Endothelial cell of umbilical vein (primary cell): Measurements from ENCODE around the gene PHB1. TPM values are rescaled to one million over a fixed set of nuclear protein-coding genes. Genes with fewer than 3 reads are reported as not detected.

Experiments used
- BruUV-seq: library from RNA; stranded (reverse); fragments of 400-500 nt; replicated peaks from 2 replicates; lab custom pipeline; 2021; lab: Mats Ljungman, UMichigan
- CTCF ChIA-PET: fragments of 300-600, 350-600 bp; sonication (Branson Sonifier 250); formaldehyde crosslinking; loops from one replicate; lab custom pipeline; 2021; ENCODE audit warnings: antibody characterized with exemption, inconsistent platforms; lab: Charles Lee
- POLR2A ChIA-PET: fragments of 300-600, 350-600 bp; sonication (Branson Sonifier 250); formaldehyde crosslinking; loops from one replicate; lab custom pipeline; 2021; ENCODE audit warnings: antibody characterized with exemption, inconsistent platforms; lab: Charles Lee
- DNase-seq: peaks from one replicate; pipeline ENCODE4 v3.0.0-alpha.2; 2011; ENCODE audit warnings: low read depth, low spot score
- FAIRE-seq: peaks from 2 replicates; lab custom pipeline; 2011; peaks lifted over from hg19 to GRCh38; lab: Jason Lieb, UNC
- H2AFZ ChIP-seq: 2 replicates; pipeline ENCODE4 v1.6.0; 2012; ENCODE audit warnings: low read depth, low read length, control low read depth, inconsistent platforms
- H3K27ac ChIP-seq: 2 replicates; pipeline ENCODE4 v1.5.1; 2011; ENCODE audit warnings: low read depth, mild to moderate bottlenecking, control low read depth, low read length, moderate library complexity; ENCODE audit not compliant: insufficient read depth
- H3K27me3 ChIP-seq, 2 experiments: 2 replicates each; pipeline versions ENCODE4 v1.6.0 to v1.6.1; 2011; ENCODE audit warnings: low read length in 2 of 2, mixed read lengths in 1 of 2; ENCODE audit not compliant: control insufficient read depth in 2 of 2, insufficient read depth in 2 of 2
- H3K36me3 ChIP-seq, 2 experiments: 2 replicates in 1 of 2; 3 replicates in 1 of 2; pipeline ENCODE4 v1.5.1; 2011; ENCODE audit warnings: low read length in 2 of 2, mild to moderate bottlenecking in 1 of 2, moderate library complexity in 1 of 2; ENCODE audit not compliant: control insufficient read depth in 2 of 2, insufficient read depth in 2 of 2; ENCODE audit errors: extremely low read depth in 1 of 2
- H3K4me1 ChIP-seq: 3 replicates; pipeline ENCODE4 v1.5.1; 2011; ENCODE audit warnings: mild to moderate bottlenecking, low read length; ENCODE audit not compliant: control insufficient read depth, insufficient read depth; ENCODE audit errors: extremely low read depth
- H3K4me2 ChIP-seq: 2 replicates; pipeline ENCODE4 v1.6.1; 2011; ENCODE audit warnings: low read length, control low read depth, mixed read lengths; ENCODE audit not compliant: insufficient read depth
- H3K4me3 ChIP-seq, 3 experiments: fragments of 200-600 bp in 1 of 3; sonication (generic), shearing (Covaris generic) in 1 of 3; replicated peaks in 1 of 3; 2 replicates each; pipeline ENCODE4 v1.5.1; 2011 to 2016; ENCODE audit warnings: control low read depth in 3 of 3, low read length in 3 of 3, mild to moderate bottlenecking in 2 of 3, inconsistent platforms in 1 of 3, low read depth in 1 of 3, moderate library complexity in 1 of 3; ENCODE audit not compliant: insufficient read depth in 1 of 3
- H3K79me2 ChIP-seq: 2 replicates; pipeline ENCODE4 v1.6.0; 2012; ENCODE audit warnings: low read length, inconsistent platforms; ENCODE audit not compliant: control insufficient read depth, insufficient read depth
- H3K9ac ChIP-seq: replicated peaks from 2 replicates; pipeline ENCODE3; 2011; ENCODE audit warnings: low read length, control low read depth; ENCODE audit not compliant: insufficient read depth; ENCODE audit errors: extremely low read depth
- H3K9me1 ChIP-seq: replicated peaks from 3 replicates; pipeline ENCODE4 v1.6.0; 2011; ENCODE audit warnings: mild to moderate bottlenecking, low read length; ENCODE audit not compliant: control insufficient read depth, insufficient read depth; ENCODE audit errors: extremely low read depth
- H3K9me3 ChIP-seq: replicated peaks from 2 replicates; pipeline ENCODE4 v1.5.1; 2012; ENCODE audit warnings: low read length, inconsistent platforms; ENCODE audit not compliant: control insufficient read depth, insufficient read depth
- H4K20me1 ChIP-seq: replicated peaks from 2 replicates; pipeline ENCODE3; 2011; ENCODE audit warnings: mild to moderate bottlenecking, low read length; ENCODE audit not compliant: control insufficient read depth, insufficient read depth; ENCODE audit errors: extremely low read depth
- EZH2 ChIP-seq: IDR thresholded peaks from 2 replicates; pipeline ENCODE4 v1.6.1; 2012; ENCODE audit warnings: borderline replicate concordance, low read depth, mild to moderate bottlenecking, moderate library complexity, low read length, inconsistent platforms; ENCODE audit not compliant: severe bottlenecking
- GATA2 ChIP-seq: IDR thresholded peaks from 2 replicates; pipeline ENCODE4 v1.7.0; 2011; ENCODE audit warnings: low read depth, mild to moderate bottlenecking, moderate library complexity, mixed read lengths, low read length; ENCODE audit not compliant: insufficient read length, insufficient read depth
- JUN ChIP-seq: IDR thresholded peaks from 2 replicates; pipeline ENCODE4 v1.6.1; 2011; ENCODE audit warnings: borderline replicate concordance, low read depth; ENCODE audit not compliant: insufficient read length, insufficient read depth
- MYC ChIP-seq: IDR thresholded peaks from one replicate; pipeline ENCODE4 v1.6.1; 2011; ENCODE audit warnings: mild to moderate bottlenecking, low read depth, low read length
- POLR2A ChIP-seq: IDR thresholded peaks from 2 replicates; pipeline ENCODE4 v1.6.1; 2012; ENCODE audit warnings: low read depth, mild to moderate bottlenecking, control low read depth, low read length
- POLR2AphosphoS5 ChIP-seq: IDR thresholded peaks from 2 replicates; pipeline ENCODE4 v1.6.1; 2012; ENCODE audit warnings: low read depth, mild to moderate bottlenecking, control low read depth, low read length, moderate library complexity; ENCODE audit not compliant: insufficient read depth
- dilution Hi-C: fragments of 300-500 bp; cut with MboI; formaldehyde crosslinking; loops from one replicate; pipeline ENCODE4 v1.15.0; 2019; ENCODE audit warnings: low sequenced_read_pairs; ENCODE audit not compliant: extremely low pct_ligation_motif_present
- intact Hi-C: fragments of 100-400 bp; cut with micrococcal nuclease; formaldehyde crosslinking; loops from one replicate; pipeline ENCODE4 v1.10.0; 2022
- polyA plus RNA-seq, 4 experiments: library from polyadenylated mRNA; depleted of rRNA in 3 of 4; stranded (reverse) in 3 of 4; unstranded in 1 of 4; fragments of >200 nt; gene quantifications; 2 replicates each; pipeline versions ENCODE4 v1.2.1 to v1.2.3, GENCODE V29; 2011 to 2012; ENCODE audit warnings: missing spikeins in 1 of 4
- total RNA-seq: library from RNA; stranded (reverse); gene quantifications from 2 replicates; pipeline ENCODE4 v1.2.3, GENCODE V29; 2021
- TF ChIP-seq, protein P1 (sequence below): IDR thresholded peaks from 2 replicates; pipeline ENCODE4 v1.6.1; 2011; ENCODE audit not compliant: insufficient read depth, insufficient read length
- TF ChIP-seq, protein P2 (sequence below), 2 donors: IDR thresholded peaks; 1 replicate in 1 of 2; 2 replicates in 1 of 2; pipeline ENCODE4 v1.5.1; 2011; ENCODE audit warnings: low read length in 2 of 2, mild to moderate bottlenecking in 2 of 2, moderate library complexity in 2 of 2, control low read depth in 1 of 2, inconsistent platforms in 1 of 2, low read depth in 1 of 2; ENCODE audit not compliant: insufficient read depth in 1 of 2; ENCODE audit errors: extremely low read depth in 1 of 2

Gene PHB1
- total and polyA plus RNA-seq, 2 donors (not counting 3 experiments of a cell fraction or from before 2014, with no cell fraction given): 222 to 287 TPM

- no TSS peak for BruUV-seq
- H2AFZ ChIP-seq: no peak overlapping the region
- no peak for DNase-seq
- TF ChIP-seq MYC: no peak
- no peak for TF ChIP-seq POLR2AphosphoS5
- TF ChIP-seq, protein P1, sequence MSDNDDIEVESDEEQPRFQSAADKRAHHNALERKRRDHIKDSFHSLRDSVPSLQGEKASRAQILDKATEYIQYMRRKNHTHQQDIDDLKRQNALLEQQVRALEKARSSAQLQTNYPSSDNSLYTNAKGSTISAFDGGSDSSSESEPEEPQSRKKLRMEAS: no peak
- TF ChIP-seq POLR2A: no peak
- TF ChIP-seq GATA2: no peak
- TF ChIP-seq JUN: no peak
- TF ChIP-seq, protein P2, sequence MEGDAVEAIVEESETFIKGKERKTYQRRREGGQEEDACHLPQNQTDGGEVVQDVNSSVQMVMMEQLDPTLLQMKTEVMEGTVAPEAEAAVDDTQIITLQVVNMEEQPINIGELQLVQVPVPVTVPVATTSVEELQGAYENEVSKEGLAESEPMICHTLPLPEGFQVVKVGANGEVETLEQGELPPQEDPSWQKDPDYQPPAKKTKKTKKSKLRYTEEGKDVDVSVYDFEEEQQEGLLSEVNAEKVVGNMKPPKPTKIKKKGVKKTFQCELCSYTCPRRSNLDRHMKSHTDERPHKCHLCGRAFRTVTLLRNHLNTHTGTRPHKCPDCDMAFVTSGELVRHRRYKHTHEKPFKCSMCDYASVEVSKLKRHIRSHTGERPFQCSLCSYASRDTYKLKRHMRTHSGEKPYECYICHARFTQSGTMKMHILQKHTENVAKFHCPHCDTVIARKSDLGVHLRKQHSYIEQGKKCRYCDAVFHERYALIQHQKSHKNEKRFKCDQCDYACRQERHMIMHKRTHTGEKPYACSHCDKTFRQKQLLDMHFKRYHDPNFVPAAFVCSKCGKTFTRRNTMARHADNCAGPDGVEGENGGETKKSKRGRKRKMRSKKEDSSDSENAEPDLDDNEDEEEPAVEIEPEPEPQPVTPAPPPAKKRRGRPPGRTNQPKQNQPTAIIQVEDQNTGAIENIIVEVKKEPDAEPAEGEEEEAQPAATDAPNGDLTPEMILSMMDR (IDR thresholded peaks at IDR 0.05; ENCODE audit: extremely low read depth in 1 of 2, insufficient read depth in 1 of 2, low read depth in 1 of 2, low read length in 2 of 2): no peak
- no peak for TF ChIP-seq EZH2
- H3K9me1 ChIP-seq: no peaks in the 10 kb centered on the region
- H3K36me3 ChIP-seq: no peaks in the 10 kb centered on the region
- H4K20me1 ChIP-seq: no peaks in the 10 kb centered on the region
- POLR2A ChIA-PET: no interaction called here
- dilution Hi-C loops (no loop called here), intact Hi-C loops (no loop called here)
- no peak overlapping the region for H3K4me2 ChIP-seq
- no peaks in the 10 kb centered on the region for H3K27me3 ChIP-seq
- no peak overlapping the region for H3K9ac ChIP-seq
- no peak overlapping the region for H3K27ac ChIP-seq
- H3K4me3 ChIP-seq: no peak overlapping the region
- CTCF ChIA-PET: no interaction called here
- FAIRE-seq: no peak
- no peaks in the 10 kb centered on the region for H3K4me1 ChIP-seq
- H3K79me2 ChIP-seq: no peaks in the 10 kb centered on the region
- H3K9me3 ChIP-seq: no peaks in the 10 kb centered on the region
Observed at GRCh38 chr17:49372425-49372824, 42.3 kb downstream of the PHB1 start.
